ENCODE data around the gene USPL1.
"Not testable (repeated sequence)": the region's sequence is repeated elsewhere in the genome, so short reads cannot be mapped to it uniquely, and the experiment has no call there.

USPL1 gene

GRCh38 chr13:30617315-30618185 lies at the start of gene USPL1:
Gene USPL1 (plus strand): TSS chr13:30617920. CDS start chr13:30621141, 3,221 bp downstream.
- peak; percentile 96 for DNase-seq (ENCODE audit: low read depth)

- DNase-seq (ENCODE audit: low read depth) = peak; percentile 97
Observed at GRCh38 chr13:30569901-30570576, 47.7 kb upstream of the USPL1 start.

- no peak for DNase-seq (ENCODE audit: low read depth)
Observed at GRCh38 chr13:30570691-30571090, 47.0 kb upstream of the USPL1 start.

- DNase-seq (ENCODE audit: low read depth) = peak; percentile 41
Observed at GRCh38 chr13:30572859-30573275, 44.9 kb upstream of the USPL1 start.

- DNase-seq (ENCODE audit: low read depth) = no peak
Observed at GRCh38 chr13:30576528-30576927, 41.2 kb upstream of the USPL1 start.

- DNase-seq (ENCODE audit: low read depth) = peak; percentile 79
Observed at GRCh38 chr13:30577401-30577852, 40.3 kb upstream of the USPL1 start.

- no peak for DNase-seq (ENCODE audit: low read depth)
Observed at GRCh38 chr13:30580852-30581502, 36.7 kb upstream of the USPL1 start.

- DNase-seq (ENCODE audit: low read depth) = no peak
Observed at GRCh38 chr13:30581582-30581981, 36.1 kb upstream of the USPL1 start.

GRCh38 chr13:30584051-30584731 lies 33.5 kb upstream of the USPL1 start:
- DNase-seq (ENCODE audit: low read depth) = no peak

GRCh38 chr13:30585748-30586262 lies 31.9 kb upstream of the USPL1 start:
- no peak for DNase-seq (ENCODE audit: low read depth)

GRCh38 chr13:30587231-30587630 lies 30.5 kb upstream of the USPL1 start:
- DNase-seq (ENCODE audit: low read depth) = no peak

- no peak for DNase-seq (ENCODE audit: low read depth)
Observed at GRCh38 chr13:30587739-30588138, 30.0 kb upstream of the USPL1 start.

GRCh38 chr13:30593001-30593400 lies 24.7 kb upstream of the USPL1 start:
- DNase-seq (ENCODE audit: low read depth) = no peak

- no peak for DNase-seq (ENCODE audit: low read depth)
Observed at GRCh38 chr13:30600496-30600895, 17.2 kb upstream of the USPL1 start.

- no peak for DNase-seq (ENCODE audit: low read depth)
Observed at GRCh38 chr13:30601836-30602235, 15.9 kb upstream of the USPL1 start.

- no peak for DNase-seq (ENCODE audit: low read depth)
Observed at GRCh38 chr13:30605052-30605451, 12.7 kb upstream of the USPL1 start.

- DNase-seq (ENCODE audit: low read depth) = not testable (repeated sequence)
Observed at GRCh38 chr13:30607186-30607585, 10.5 kb upstream of the USPL1 start.

GRCh38 chr13:30607908-30608307 lies 9.8 kb upstream of the USPL1 start:
- DNase-seq (ENCODE audit: low read depth) = no peak

- DNase-seq (ENCODE audit: low read depth) = no peak
Observed at GRCh38 chr13:30608364-30608763, 9.4 kb upstream of the USPL1 start.

- DNase-seq (ENCODE audit: low read depth) = no peak
Observed at GRCh38 chr13:30610311-30610710, 7.4 kb upstream of the USPL1 start.

- no peak for DNase-seq (ENCODE audit: low read depth)
Observed at GRCh38 chr13:30615481-30615865, 2.2 kb upstream of the USPL1 start.
